LNCaP clone FGC (cell line): ENCODE data around the gene ACP4.

Source experiments
- DNase-seq: peaks from one replicate; pipeline ENCODE4 v3.0.0-alpha.2; 2011; ENCODE audit warnings: low read depth
- H3K4me3 ChIP-seq: 2 replicates; pipeline ENCODE4 v1.5.1; 2011; ENCODE audit warnings: mild to moderate bottlenecking, low read depth, low read length, control low read depth
- CTCF ChIP-seq: IDR thresholded peaks from 2 replicates; pipeline ENCODE4 v1.5.1; 2012; ENCODE audit warnings: mild to moderate bottlenecking; ENCODE audit not compliant: control insufficient read depth, insufficient read depth; ENCODE audit errors: extremely low read depth

The ACP4 gene

GRCh38 chr19:50796634-50797428 lies 6.6 kb downstream of the ACP4 start:
- DNase-seq: no peak
- no peak overlapping the region for H3K4me3 ChIP-seq
- TF ChIP-seq CTCF: no peak

- no peak for DNase-seq
- no peak for TF ChIP-seq CTCF
- H3K4me3 ChIP-seq: no peak overlapping the region
Measured at GRCh38 chr19:50797429-50797780, 7.2 kb downstream of the ACP4 start.

- H3K4me3 ChIP-seq: no peak overlapping the region
- DNase-seq: no peak
- no peak for TF ChIP-seq CTCF
Measured at GRCh38 chr19:50797781-50798658, 7.8 kb downstream of the ACP4 start.

GRCh38 chr19:50798659-50799546 lies 8.7 kb downstream of the ACP4 start:
- no peak overlapping the region for H3K4me3 ChIP-seq
- no peak for TF ChIP-seq CTCF
- no peak for DNase-seq

GRCh38 chr19:50799547-50799851 lies 9.3 kb downstream of the ACP4 start:
- no peak for DNase-seq
- H3K4me3 ChIP-seq: no peak overlapping the region
- TF ChIP-seq CTCF: no peak

GRCh38 chr19:50801107-50801506 lies 10.9 kb downstream of the ACP4 start:
- peak overlapping the region; percentile 19; the same call in 1 of the 2 replicates for H3K4me3 ChIP-seq
- DNase-seq: no peak
- no peak for TF ChIP-seq CTCF
